Activated B cell treated with CpG ODN at 0.5 μM for 24 hours (primary cell): ENCODE results near the gene NUP214. TPM values are rescaled to one million over a fixed set of nuclear protein-coding genes. Genes with fewer than 3 reads are reported as not detected.

Experiments used
- ATAC-seq: fragments of 200-7000 bp; cut with Tn5 transposase; one replicate; pipeline ENCODE4 v1.10.0; 2021; ENCODE audit warnings: low read depth, mild to moderate bottlenecking, moderate library complexity
- CTCF ChIA-PET: fragments of 350-600 bp; sonication (Branson Sonifier 250); formaldehyde crosslinking; loops from one replicate; lab custom pipeline; 2021; ENCODE audit warnings: antibody characterized with exemption; lab: Charles Lee
- POLR2A ChIA-PET: fragments of 350-600 bp; sonication (Branson Sonifier 250); formaldehyde crosslinking; loops from one replicate; lab custom pipeline; 2021; ENCODE audit warnings: antibody characterized with exemption; lab: Charles Lee
- DNase-seq: peaks from one replicate; pipeline ENCODE4 v3.0.0; 2022
- H3K27ac Mint-ChIP-seq: one replicate; pipeline ENCODE4 v1.8.0; 2020; ENCODE audit warnings: mixed read lengths
- H3K27me3 Mint-ChIP-seq: one replicate; pipeline ENCODE4 v1.8.0; 2021; ENCODE audit warnings: mixed read lengths
- H3K36me3 Mint-ChIP-seq: one replicate; pipeline ENCODE4 v1.8.0; 2021; ENCODE audit warnings: low read depth, mixed read lengths
- H3K4me1 Mint-ChIP-seq: one replicate; pipeline ENCODE4 v1.8.0; 2021; ENCODE audit warnings: mixed read lengths
- H3K4me3 Mint-ChIP-seq: one replicate; pipeline ENCODE4 v1.8.0; 2020; ENCODE audit warnings: mild to moderate bottlenecking, mixed read lengths
- H3K9me3 Mint-ChIP-seq: one replicate; pipeline ENCODE4 v1.8.0; 2020; ENCODE audit warnings: mixed read lengths
- CTCF ChIP-seq: fragments of 200-600 bp; IDR thresholded peaks from one replicate; pipeline ENCODE4 v1.8.0; 2022; ENCODE audit warnings: antibody characterized with exemption, mild to moderate bottlenecking
- intact Hi-C: fragments of 100-400 bp; cut with micrococcal nuclease; formaldehyde crosslinking; loops from one replicate; pipeline ENCODE4 v1.15.1; 2024
- total RNA-seq: library from RNA; stranded (reverse); gene quantifications from 2 replicates; pipeline ENCODE4 v1.2.3, GENCODE V29; 2022

The NUP214 gene
- total RNA-seq, 1 donor from 2014 or later: 90.9 TPM

- H3K27ac Mint-ChIP-seq: no peak overlapping the region
- H3K4me3 Mint-ChIP-seq: no peak overlapping the region
- no peaks in the 10 kb centered on the region for H3K9me3 Mint-ChIP-seq
- H3K36me3 Mint-ChIP-seq: peaks cover 66% of the 10 kb centered on the region
- no peak for TF ChIP-seq CTCF
- no peak for DNase-seq
- ATAC-seq: no peak
- CTCF ChIA-PET: no interaction called here
- intact Hi-C loops: loop anchor here (10.0 kb wide), 1 partner anchor 101 kb away; no protein-coding TSS in a partner anchor
- peaks cover 8% of the 10 kb centered on the region for H3K4me1 Mint-ChIP-seq
- POLR2A ChIA-PET: interaction anchor here (7.4 kb wide), 1 partner anchor 20 kb away, joined by 128 read pairs; no protein-coding TSS in a partner anchor
- H3K27me3 Mint-ChIP-seq: no peaks in the 10 kb centered on the region
These were observed 108.2 kb downstream of the NUP214 start for GRCh38 chr9:131233556-131233955.

GRCh38 chr9:131233995-131234394 is 108.6 kb downstream of the NUP214 start:
- ATAC-seq (no peak), DNase-seq (no peak)
- Mint-ChIP-seq H3K4me3 (no peak overlapping the region), H3K27ac (no peak overlapping the region), H3K36me3 (peaks cover 62% of the 10 kb centered on the region), H3K27me3 (no peaks in the 10 kb centered on the region), H3K4me1 (peaks cover 12% of the 10 kb centered on the region), H3K9me3 (no peaks in the 10 kb centered on the region)
- no peak for TF ChIP-seq CTCF
- ChIA-PET POLR2A (interaction anchor here (7.4 kb wide), 1 partner anchor 19 kb away, joined by 128 read pairs; no protein-coding TSS in a partner anchor), CTCF (no interaction called here)
- intact Hi-C loops: loop anchor here (10.0 kb wide), 1 partner anchor 101 kb away; no protein-coding TSS in a partner anchor

DNA sequence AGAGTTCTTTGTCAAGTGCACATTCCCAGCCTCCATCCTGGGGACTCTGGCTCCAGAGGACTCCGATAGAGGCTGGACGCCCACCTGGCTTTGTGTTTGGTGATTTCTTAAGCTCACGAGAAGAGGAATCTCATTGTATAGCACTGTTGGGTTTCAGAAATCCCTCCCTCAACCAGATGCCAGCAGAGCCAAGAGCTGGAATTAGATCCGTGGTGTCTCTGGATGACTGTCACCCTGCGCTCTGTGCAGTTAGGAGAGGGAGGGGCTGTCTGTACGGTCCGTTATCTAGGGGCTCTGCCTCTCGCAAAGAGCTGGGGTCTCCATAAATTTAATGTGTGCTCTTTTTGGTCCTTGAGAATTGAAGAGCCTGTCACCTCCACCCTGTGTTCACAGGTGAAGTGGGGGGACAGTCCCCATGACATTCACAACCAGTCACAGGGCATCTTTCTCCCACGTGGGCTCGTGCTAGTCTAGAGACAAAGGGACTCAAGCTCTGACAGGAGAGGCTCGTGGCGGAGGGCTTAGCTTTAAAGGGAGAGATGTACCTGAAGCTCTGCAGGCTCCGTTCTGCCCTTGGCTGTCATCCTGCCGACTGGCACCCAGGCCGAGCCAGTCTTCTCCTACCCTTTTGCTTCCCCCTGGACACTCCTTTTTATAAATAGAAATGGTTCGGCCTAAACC is 109.6 kb downstream of the NUP214 start:
- ATAC-seq: no peak
- ChIA-PET POLR2A (interaction anchor here (0.6 to 7.4 kb wide), 3 partner anchors 18 to 99 kb away, joined by 4 to 128 read pairs (median 12); no protein-coding TSS in a partner anchor), CTCF (no interaction called here)
- peaks cover 17% of the 10 kb centered on the region for H3K4me1 Mint-ChIP-seq
- intact Hi-C loops: loop anchor here (10.0 kb wide), 1 partner anchor 100 kb away; no protein-coding TSS in a partner anchor
- DNase-seq: no peak
- H3K27me3 Mint-ChIP-seq: no peaks in the 10 kb centered on the region
- peaks cover 53% of the 10 kb centered on the region for H3K36me3 Mint-ChIP-seq
- no peak overlapping the region for H3K4me3 Mint-ChIP-seq
- TF ChIP-seq CTCF: no peak
- H3K27ac Mint-ChIP-seq: no peak overlapping the region
- no peaks in the 10 kb centered on the region for H3K9me3 Mint-ChIP-seq

- Mint-ChIP-seq H3K4me1 (peaks cover 17% of the 10 kb centered on the region), H3K4me3 (no peak overlapping the region), H3K36me3 (peaks cover 48% of the 10 kb centered on the region), H3K27ac (no peak overlapping the region), H3K27me3 (no peaks in the 10 kb centered on the region), H3K9me3 (no peaks in the 10 kb centered on the region)
- DNase-seq (no peak), ATAC-seq (no peak)
- ChIA-PET POLR2A (interaction anchor here (0.6 to 7.4 kb wide), 6 partner anchors 18 to 1279 kb away, joined by 3 to 128 read pairs (median 6); no protein-coding TSS in a partner anchor), CTCF (no interaction called here)
- no peak for TF ChIP-seq CTCF
- intact Hi-C loops: loop anchor here (10.0 kb wide), 1 partner anchor 99 kb away; no protein-coding TSS in a partner anchor
These were observed 110.1 kb downstream of the NUP214 start for GRCh38 chr9:131235480-131235851.

GRCh38 chr9:131236161-131236560 is 110.8 kb downstream of the NUP214 start:
- CTCF ChIA-PET: no interaction called here
- no peak for TF ChIP-seq CTCF
- Mint-ChIP-seq H3K4me1 (peaks cover 17% of the 10 kb centered on the region), H3K9me3 (no peaks in the 10 kb centered on the region), H3K4me3 (no peak overlapping the region), H3K27ac (no peak overlapping the region), H3K36me3 (peaks cover 42% of the 10 kb centered on the region), H3K27me3 (no peaks in the 10 kb centered on the region)
- DNase-seq (no peak), ATAC-seq (no peak)
- intact Hi-C loops: loop anchor here (10.0 kb wide), 1 partner anchor 99 kb away; no protein-coding TSS in a partner anchor
- POLR2A ChIA-PET: interaction anchor here (0.6 to 7.4 kb wide), 5 partner anchors 17 to 1280 kb away, joined by 3 to 128 read pairs (median 5); no protein-coding TSS in a partner anchor
